Panc1 (cell line): Measurements from ENCODE around the gene SFTPB.

Source experiments
- CTCF ChIP-seq: fragments of 450-650 bp; IDR thresholded peaks from 2 replicates; pipeline ENCODE4 v1.5.1; 2017; ENCODE audit warnings: mild to moderate bottlenecking
- POLR2AphosphoS5 ChIP-seq: IDR thresholded peaks from 2 replicates; pipeline ENCODE4 v1.6.1; 2012; ENCODE audit warnings: mild to moderate bottlenecking, low read depth, low read length, moderate library complexity
- REST ChIP-seq, 2 experiments: IDR thresholded peaks; 2 replicates each; pipeline ENCODE4 v1.6.1; 2011 to 2012; ENCODE audit warnings: low read depth in 2 of 2, control low read depth in 1 of 2, low read length in 1 of 2, mild to moderate bottlenecking in 1 of 2, moderate library complexity in 1 of 2; ENCODE audit not compliant: insufficient read depth in 1 of 2
- SIN3A ChIP-seq: IDR thresholded peaks from 2 replicates; pipeline ENCODE4 v1.6.1; 2012; ENCODE audit warnings: low read depth, mild to moderate bottlenecking, low read length, moderate library complexity, borderline replicate concordance; ENCODE audit not compliant: insufficient read depth

GRCh38 chr2:85704038-85704437, 36.0 kb upstream of the SFTPB start:
- TF ChIP-seq CTCF (no peak), POLR2AphosphoS5 (no peak), SIN3A (no peak), REST (IDR thresholded peaks at IDR 0.05; ENCODE audit: insufficient read depth in 1 of 2, low read depth in 2 of 2, low read length in 1 of 2) (no peak)
